ENCODE data around the gene FAM25G.
"Not testable (repeated sequence)": the region's sequence is repeated elsewhere in the genome, so short reads cannot be mapped to it uniquely, and the experiment has no call there.

FAM25G gene

DNA sequence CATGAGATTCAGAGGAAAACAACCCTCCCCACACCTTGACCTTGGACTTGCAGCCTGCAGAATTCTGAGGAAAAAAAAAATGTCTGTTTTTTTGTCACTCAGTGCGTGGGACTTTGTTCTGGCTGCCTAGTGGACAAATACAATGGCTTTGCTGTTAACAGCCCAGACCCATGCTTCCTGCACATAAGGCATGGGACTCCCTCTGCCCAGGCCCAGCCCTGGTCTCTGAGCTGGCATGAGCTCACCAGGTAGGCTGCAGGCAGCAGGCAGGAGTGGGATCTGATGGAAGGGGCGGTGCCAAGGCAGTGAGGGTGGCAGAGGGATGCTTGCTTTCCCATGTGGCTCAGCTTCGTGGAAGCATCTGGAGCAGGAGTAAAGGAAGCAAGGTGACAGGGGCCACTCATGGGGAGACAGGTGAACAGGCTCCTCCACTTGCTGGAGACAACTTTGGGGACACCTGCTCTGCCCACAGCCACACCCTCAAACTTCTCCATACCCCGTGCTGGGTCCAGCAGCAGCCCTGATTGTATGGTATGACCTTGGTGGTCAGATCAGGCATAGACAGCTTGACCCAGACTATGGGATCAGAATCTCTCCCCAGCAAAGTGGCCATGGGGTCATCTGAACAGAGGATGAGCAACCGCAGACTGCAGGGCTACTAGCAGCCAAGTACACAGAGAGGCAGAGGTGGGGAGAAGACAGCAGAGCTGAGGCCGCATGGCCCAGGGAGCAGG is 34.5 kb downstream of the FAM25G start:
- Histone ChIP-seq H3K27me3 (ENCODE audit: insufficient read depth, low read length, poor library complexity) (peaks cover 3% of the 10 kb centered on the region), H3K36me3 (ENCODE audit: insufficient read depth, low read length) (no peaks in the 10 kb centered on the region), H3K27ac (ENCODE audit: low read length) (no peak overlapping the region), H3K9ac (ENCODE audit: low read depth, low read length) (no peak overlapping the region), H4K20me1 (ENCODE audit: insufficient read depth, low read length) (no peaks in the 10 kb centered on the region), H3K79me2 (ENCODE audit: insufficient read depth, low read length) (no peaks in the 10 kb centered on the region), H2AFZ (ENCODE audit: low read depth, low read length) (no peak overlapping the region), H3K4me1 (ENCODE audit: insufficient read depth, low read length) (no peaks in the 10 kb centered on the region), H3K4me2 (ENCODE audit: insufficient read depth, low read length) (no peak overlapping the region), H3K9me3 (ENCODE audit: insufficient read depth, low read length, severe bottlenecking) (no peaks in the 10 kb centered on the region), H3K4me3 (ENCODE audit: low read depth in 1 of 2, low read length in 2 of 2) (no peak overlapping the region)
- TF ChIP-seq EZH2 (IDR thresholded peaks at IDR 0.05; ENCODE audit: borderline replicate concordance, low read depth, low read length, severe bottlenecking): no peak
- TF ChIP-seq, protein P1, sequence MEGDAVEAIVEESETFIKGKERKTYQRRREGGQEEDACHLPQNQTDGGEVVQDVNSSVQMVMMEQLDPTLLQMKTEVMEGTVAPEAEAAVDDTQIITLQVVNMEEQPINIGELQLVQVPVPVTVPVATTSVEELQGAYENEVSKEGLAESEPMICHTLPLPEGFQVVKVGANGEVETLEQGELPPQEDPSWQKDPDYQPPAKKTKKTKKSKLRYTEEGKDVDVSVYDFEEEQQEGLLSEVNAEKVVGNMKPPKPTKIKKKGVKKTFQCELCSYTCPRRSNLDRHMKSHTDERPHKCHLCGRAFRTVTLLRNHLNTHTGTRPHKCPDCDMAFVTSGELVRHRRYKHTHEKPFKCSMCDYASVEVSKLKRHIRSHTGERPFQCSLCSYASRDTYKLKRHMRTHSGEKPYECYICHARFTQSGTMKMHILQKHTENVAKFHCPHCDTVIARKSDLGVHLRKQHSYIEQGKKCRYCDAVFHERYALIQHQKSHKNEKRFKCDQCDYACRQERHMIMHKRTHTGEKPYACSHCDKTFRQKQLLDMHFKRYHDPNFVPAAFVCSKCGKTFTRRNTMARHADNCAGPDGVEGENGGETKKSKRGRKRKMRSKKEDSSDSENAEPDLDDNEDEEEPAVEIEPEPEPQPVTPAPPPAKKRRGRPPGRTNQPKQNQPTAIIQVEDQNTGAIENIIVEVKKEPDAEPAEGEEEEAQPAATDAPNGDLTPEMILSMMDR (IDR thresholded peaks at IDR 0.05; ENCODE audit: borderline replicate concordance, extremely low read depth, low read length, poor library complexity, severe bottlenecking): no peak
- DNase-seq: no peak
- no peak for ATAC-seq (ENCODE audit: insufficient read depth, low read depth)

DNA sequence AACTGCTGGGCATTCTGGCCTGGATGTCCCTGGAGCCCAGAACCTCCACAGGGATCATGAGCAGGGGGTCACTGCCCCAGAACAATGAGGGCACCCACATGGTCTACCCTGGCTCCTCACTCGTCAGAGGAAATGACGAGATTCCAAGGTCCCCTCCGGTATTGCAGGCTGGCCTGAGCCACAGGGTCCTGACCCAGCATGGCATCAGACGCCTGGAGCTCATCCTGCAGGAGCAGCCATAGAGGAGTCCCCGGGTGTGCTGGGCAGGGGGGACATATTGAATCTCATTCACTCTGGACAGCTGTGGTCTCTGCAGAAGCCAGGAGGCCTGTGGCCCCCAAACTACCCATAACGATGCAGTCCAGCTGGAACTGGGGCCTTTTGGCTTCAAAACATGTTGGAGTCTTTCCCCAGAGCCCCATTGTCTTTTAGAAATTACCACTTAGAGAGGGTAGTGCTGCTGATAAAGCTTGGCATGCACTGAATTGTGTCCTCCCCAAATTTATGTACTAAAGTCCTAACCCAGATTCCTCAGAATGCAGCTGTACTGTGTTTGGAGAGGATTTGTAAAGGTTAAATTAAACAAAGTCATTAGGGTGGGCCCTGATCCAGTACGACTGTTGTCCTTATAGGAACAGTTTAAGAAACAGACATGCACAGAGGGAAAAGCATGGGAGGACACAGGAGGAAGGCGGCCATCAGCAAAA is 35.3 kb downstream of the FAM25G start:
- no peaks in the 10 kb centered on the region for H3K36me3 ChIP-seq (ENCODE audit: insufficient read depth, low read length)
- TF ChIP-seq, protein P1 (IDR thresholded peaks at IDR 0.05; ENCODE audit: borderline replicate concordance, extremely low read depth, low read length, poor library complexity, severe bottlenecking): no peak
- TF ChIP-seq EZH2 (IDR thresholded peaks at IDR 0.05; ENCODE audit: borderline replicate concordance, low read depth, low read length, severe bottlenecking): no peak
- H3K4me2 ChIP-seq (ENCODE audit: insufficient read depth, low read length): no peak overlapping the region
- no peak overlapping the region for H3K27ac ChIP-seq (ENCODE audit: low read length)
- DNase-seq: no peak
- peaks cover 3% of the 10 kb centered on the region for H3K27me3 ChIP-seq (ENCODE audit: insufficient read depth, low read length, poor library complexity)
- H3K9me3 ChIP-seq (ENCODE audit: insufficient read depth, low read length, severe bottlenecking): no peaks in the 10 kb centered on the region
- H3K9ac ChIP-seq (ENCODE audit: low read depth, low read length): no peak overlapping the region
- no peak overlapping the region for H3K4me3 ChIP-seq (ENCODE audit: low read depth in 1 of 2, low read length in 2 of 2)
- no peaks in the 10 kb centered on the region for H3K79me2 ChIP-seq (ENCODE audit: insufficient read depth, low read length)
- ATAC-seq (ENCODE audit: insufficient read depth, low read depth): no peak
- H4K20me1 ChIP-seq (ENCODE audit: insufficient read depth, low read length): no peaks in the 10 kb centered on the region
- H3K4me1 ChIP-seq (ENCODE audit: insufficient read depth, low read length): no peaks in the 10 kb centered on the region
- no peak overlapping the region for H2AFZ ChIP-seq (ENCODE audit: low read depth, low read length)

DNA sequence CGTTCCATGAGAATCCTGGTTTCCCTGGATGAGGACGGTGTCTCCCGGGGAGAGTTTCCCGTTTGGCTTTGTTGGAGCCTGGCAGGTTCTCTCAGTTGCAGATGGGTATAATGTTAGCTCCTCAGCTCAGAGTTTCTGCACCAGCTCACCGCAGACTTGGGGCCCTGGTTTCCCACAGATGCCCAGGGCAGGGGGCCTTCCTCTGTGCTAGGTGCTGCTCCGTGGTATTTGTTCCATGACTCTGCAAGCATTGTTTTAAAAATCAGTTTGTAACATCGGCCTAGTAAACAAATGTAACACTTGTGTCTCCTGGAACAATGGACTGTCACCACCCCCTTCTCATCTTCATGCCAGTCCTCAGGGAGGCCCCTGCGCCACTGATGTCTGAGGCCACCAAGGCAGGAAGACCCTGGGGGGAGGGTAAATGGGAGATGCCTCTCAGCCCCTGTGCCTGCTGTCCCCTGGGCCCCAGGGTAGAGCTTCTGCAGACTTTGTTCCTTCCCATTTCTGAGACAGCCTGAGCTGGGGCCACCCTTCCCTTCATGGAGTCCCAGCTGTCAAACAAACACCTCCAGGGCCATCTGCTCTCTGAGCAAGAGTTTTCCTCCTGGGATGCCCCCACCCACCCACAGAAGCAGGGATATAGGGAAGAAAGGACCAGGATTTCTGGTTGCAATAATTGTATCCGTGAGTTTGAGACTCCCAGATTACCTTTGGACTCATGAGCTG is 36.0 kb downstream of the FAM25G start:
- H3K79me2 ChIP-seq (ENCODE audit: insufficient read depth, low read length); DNase-seq; H3K9me3 ChIP-seq (ENCODE audit: insufficient read depth, low read length, severe bottlenecking); H2AFZ ChIP-seq (ENCODE audit: low read depth, low read length); H3K27ac ChIP-seq (ENCODE audit: low read length); H3K4me2 ChIP-seq (ENCODE audit: insufficient read depth, low read length); H3K4me3 ChIP-seq (ENCODE audit: low read depth in 1 of 2, low read length in 2 of 2); H3K36me3 ChIP-seq (ENCODE audit: insufficient read depth, low read length); H3K4me1 ChIP-seq (ENCODE audit: insufficient read depth, low read length); H3K27me3 ChIP-seq (ENCODE audit: insufficient read depth, low read length, poor library complexity); ATAC-seq (ENCODE audit: insufficient read depth, low read depth); H3K9ac ChIP-seq (ENCODE audit: low read depth, low read length); H4K20me1 ChIP-seq (ENCODE audit: insufficient read depth, low read length): not testable (repeated sequence)

DNA sequence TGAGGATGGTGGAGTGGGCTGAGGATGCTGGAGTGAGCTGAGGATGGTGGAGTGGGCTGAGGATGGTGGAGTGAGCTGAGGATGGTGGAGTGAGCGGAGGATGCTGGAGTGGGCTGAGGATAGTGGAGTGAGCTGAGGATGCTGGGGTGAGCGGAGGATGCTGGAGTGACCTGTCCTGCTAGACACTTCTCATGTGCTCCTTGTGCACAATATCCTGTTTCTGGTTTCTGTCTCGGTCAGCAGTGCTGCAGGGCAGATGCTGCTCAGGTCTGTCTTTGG is 36.8 kb downstream of the FAM25G start:
- Histone ChIP-seq H4K20me1 (ENCODE audit: insufficient read depth, low read length) (no peaks in the 10 kb centered on the region), H3K4me3 (ENCODE audit: low read depth in 1 of 2, low read length in 2 of 2) (no peak overlapping the region), H3K9ac (ENCODE audit: low read depth, low read length) (no peak overlapping the region), H3K4me2 (ENCODE audit: insufficient read depth, low read length) (no peak overlapping the region), H3K27me3 (ENCODE audit: insufficient read depth, low read length, poor library complexity) (peaks cover 10% of the 10 kb centered on the region), H2AFZ (ENCODE audit: low read depth, low read length) (no peak overlapping the region), H3K79me2 (ENCODE audit: insufficient read depth, low read length) (no peaks in the 10 kb centered on the region), H3K36me3 (ENCODE audit: insufficient read depth, low read length) (no peaks in the 10 kb centered on the region), H3K27ac (ENCODE audit: low read length) (no peak overlapping the region), H3K4me1 (ENCODE audit: insufficient read depth, low read length) (no peaks in the 10 kb centered on the region), H3K9me3 (ENCODE audit: insufficient read depth, low read length, severe bottlenecking) (no peaks in the 10 kb centered on the region)
- no peak for ATAC-seq (ENCODE audit: insufficient read depth, low read depth)
- DNase-seq: no peak
- TF ChIP-seq EZH2 (IDR thresholded peaks at IDR 0.05; ENCODE audit: borderline replicate concordance, low read depth, low read length, severe bottlenecking): no peak
- TF ChIP-seq, protein P1 (IDR thresholded peaks at IDR 0.05; ENCODE audit: borderline replicate concordance, extremely low read depth, low read length, poor library complexity, severe bottlenecking): no peak
